Astrocyte (in vitro differentiated cells and primary cell): ENCODE measurements around the gene PCSK2. TPM values are rescaled to one million over a fixed set of nuclear protein-coding genes. Genes with fewer than 3 reads are reported as not detected.

Experiments
- DNase-seq: peaks from one replicate; pipeline ENCODE4 v3.0.0-alpha.2; 2010; ENCODE audit warnings: low read depth
- FAIRE-seq: peaks from 2 replicates; lab custom pipeline; 2011; peaks lifted over from hg19 to GRCh38; lab: Jason Lieb, UNC
- H2AFZ ChIP-seq: 2 replicates; pipeline ENCODE4 v1.6.0; 2012; ENCODE audit warnings: low read depth, low read length, inconsistent platforms
- H3K27ac ChIP-seq: 2 replicates; pipeline ENCODE4 v1.5.1; 2011; ENCODE audit warnings: low read depth, low read length, inconsistent platforms
- H3K27me3 ChIP-seq: 2 replicates; pipeline ENCODE4 v1.6.0; 2011; ENCODE audit warnings: low read length, inconsistent platforms; ENCODE audit not compliant: insufficient read depth
- H3K36me3 ChIP-seq: 2 replicates; pipeline ENCODE4 v1.5.1; 2011; ENCODE audit warnings: low read length, inconsistent platforms; ENCODE audit not compliant: insufficient read depth
- H3K4me1 ChIP-seq: 2 replicates; pipeline ENCODE4 v1.5.1; 2011; ENCODE audit warnings: low read length, inconsistent platforms; ENCODE audit not compliant: insufficient read depth
- H3K4me2 ChIP-seq: 2 replicates; pipeline ENCODE4 v1.6.0; 2012; ENCODE audit warnings: low read length, inconsistent platforms
- H3K4me3 ChIP-seq: 2 replicates; pipeline ENCODE4 v1.5.1; 2011; ENCODE audit warnings: low read depth, mild to moderate bottlenecking, low read length, inconsistent platforms; ENCODE audit not compliant: insufficient read depth
- H3K79me2 ChIP-seq: 2 replicates; pipeline ENCODE4 v1.6.0; 2012; ENCODE audit warnings: mild to moderate bottlenecking, low read length, inconsistent platforms; ENCODE audit not compliant: insufficient read depth
- H3K9ac ChIP-seq: 2 replicates; pipeline ENCODE4 v1.6.0; 2012; ENCODE audit warnings: mild to moderate bottlenecking, low read length, inconsistent platforms
- H3K9me3 ChIP-seq: 2 replicates; pipeline ENCODE4 v1.5.1; 2012; ENCODE audit warnings: low read depth, mild to moderate bottlenecking, low read length, inconsistent platforms; ENCODE audit not compliant: insufficient read depth
- H4K20me1 ChIP-seq: 2 replicates; pipeline ENCODE4 v1.6.0; 2012; ENCODE audit warnings: low read length, inconsistent platforms; ENCODE audit not compliant: insufficient read depth
- H3K27ac Mint-ChIP-seq: one replicate; pipeline ENCODE4 v1.8.0; 2021; ENCODE audit warnings: mild to moderate bottlenecking, mixed read lengths; ENCODE audit not compliant: unreplicated experiment
- H3K27me3 Mint-ChIP-seq: one replicate; pipeline ENCODE4 v1.8.0; 2021; ENCODE audit warnings: low read depth, mixed read lengths; ENCODE audit not compliant: unreplicated experiment
- H3K36me3 Mint-ChIP-seq: one replicate; pipeline ENCODE4 v1.8.0; 2021; ENCODE audit warnings: low read depth, mixed read lengths; ENCODE audit not compliant: unreplicated experiment
- H3K4me1 Mint-ChIP-seq: one replicate; pipeline ENCODE4 v1.8.0; 2021; ENCODE audit warnings: low read depth, mixed read lengths; ENCODE audit not compliant: unreplicated experiment
- H3K4me3 Mint-ChIP-seq: one replicate; pipeline ENCODE4 v1.8.0; 2021; ENCODE audit warnings: mild to moderate bottlenecking, moderate library complexity, mixed read lengths; ENCODE audit not compliant: unreplicated experiment
- H3K9me3 Mint-ChIP-seq: one replicate; pipeline ENCODE4 v1.8.0; 2021; ENCODE audit warnings: mild to moderate bottlenecking, mixed read lengths; ENCODE audit not compliant: unreplicated experiment
- EZH2 ChIP-seq: IDR thresholded peaks from 2 replicates; pipeline ENCODE4 v1.6.1; 2012; ENCODE audit warnings: mild to moderate bottlenecking, low read length, inconsistent platforms; ENCODE audit not compliant: insufficient read depth
- total RNA-seq: library from RNA; stranded (reverse); gene quantifications from 2 replicates; pipeline ENCODE4 v1.2.1, GENCODE V29; 2021
- TF ChIP-seq, protein P1 (sequence below): IDR thresholded peaks from 2 replicates; pipeline ENCODE4 v1.5.1; 2011; ENCODE audit warnings: low read depth, mild to moderate bottlenecking, inconsistent platforms, low read length, moderate library complexity; ENCODE audit not compliant: insufficient read depth

PCSK2 gene
- total RNA-seq, 1 donor from 2014 or later, result not detected

DNA sequence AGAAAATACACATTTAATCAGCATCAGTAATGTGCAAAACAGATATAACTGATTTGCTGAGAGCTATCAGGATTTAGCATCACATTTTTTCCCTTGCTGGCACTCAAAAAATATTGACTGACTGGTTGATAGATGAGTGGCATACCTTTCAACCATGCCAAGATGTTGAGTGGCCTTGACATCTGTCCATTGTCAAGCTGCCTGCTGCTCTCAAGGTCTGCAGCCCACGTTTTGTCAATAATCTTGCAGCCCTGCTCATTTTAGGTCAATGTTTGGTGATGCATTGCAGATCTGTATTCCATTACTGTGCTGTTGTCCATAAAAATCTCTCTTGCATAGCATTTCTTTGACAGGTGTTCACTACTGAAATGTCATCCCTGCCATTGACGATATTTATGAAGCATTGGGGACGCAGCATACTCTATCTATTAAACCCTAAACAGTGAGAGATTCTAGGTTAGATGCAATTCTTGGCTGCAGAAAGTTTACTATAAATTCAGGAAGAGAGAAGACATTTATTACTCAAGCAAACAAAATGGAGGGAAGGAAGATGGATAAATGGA is 192.7 kb downstream of the PCSK2 start:
- H3K27ac ChIP-seq, result no peak overlapping the region
- no peaks in the 10 kb centered on the region for H3K4me1 ChIP-seq
- Mint-ChIP-seq H3K36me3 (no peaks in the 10 kb centered on the region), H3K27ac (no peak overlapping the region), H3K9me3 (peaks cover 6% of the 10 kb centered on the region), H3K4me1 (no peaks in the 10 kb centered on the region), H3K27me3 (peaks cover 5% of the 10 kb centered on the region), H3K4me3 (no peak overlapping the region)
- H3K9ac ChIP-seq, result no peak overlapping the region
- no peaks in the 10 kb centered on the region for H3K27me3 ChIP-seq
- no peaks in the 10 kb centered on the region for H3K9me3 ChIP-seq
- no peak overlapping the region for H2AFZ ChIP-seq
- H3K4me3 ChIP-seq, result no peak overlapping the region
- no peaks in the 10 kb centered on the region for H4K20me1 ChIP-seq
- DNase-seq (no peak), FAIRE-seq (no peak)
- H3K36me3 ChIP-seq, result no peaks in the 10 kb centered on the region
- no peak overlapping the region for H3K4me2 ChIP-seq
- TF ChIP-seq EZH2, result no peak
- TF ChIP-seq, protein P1, sequence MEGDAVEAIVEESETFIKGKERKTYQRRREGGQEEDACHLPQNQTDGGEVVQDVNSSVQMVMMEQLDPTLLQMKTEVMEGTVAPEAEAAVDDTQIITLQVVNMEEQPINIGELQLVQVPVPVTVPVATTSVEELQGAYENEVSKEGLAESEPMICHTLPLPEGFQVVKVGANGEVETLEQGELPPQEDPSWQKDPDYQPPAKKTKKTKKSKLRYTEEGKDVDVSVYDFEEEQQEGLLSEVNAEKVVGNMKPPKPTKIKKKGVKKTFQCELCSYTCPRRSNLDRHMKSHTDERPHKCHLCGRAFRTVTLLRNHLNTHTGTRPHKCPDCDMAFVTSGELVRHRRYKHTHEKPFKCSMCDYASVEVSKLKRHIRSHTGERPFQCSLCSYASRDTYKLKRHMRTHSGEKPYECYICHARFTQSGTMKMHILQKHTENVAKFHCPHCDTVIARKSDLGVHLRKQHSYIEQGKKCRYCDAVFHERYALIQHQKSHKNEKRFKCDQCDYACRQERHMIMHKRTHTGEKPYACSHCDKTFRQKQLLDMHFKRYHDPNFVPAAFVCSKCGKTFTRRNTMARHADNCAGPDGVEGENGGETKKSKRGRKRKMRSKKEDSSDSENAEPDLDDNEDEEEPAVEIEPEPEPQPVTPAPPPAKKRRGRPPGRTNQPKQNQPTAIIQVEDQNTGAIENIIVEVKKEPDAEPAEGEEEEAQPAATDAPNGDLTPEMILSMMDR, result no peak
- H3K79me2 ChIP-seq, result no peaks in the 10 kb centered on the region

DNA sequence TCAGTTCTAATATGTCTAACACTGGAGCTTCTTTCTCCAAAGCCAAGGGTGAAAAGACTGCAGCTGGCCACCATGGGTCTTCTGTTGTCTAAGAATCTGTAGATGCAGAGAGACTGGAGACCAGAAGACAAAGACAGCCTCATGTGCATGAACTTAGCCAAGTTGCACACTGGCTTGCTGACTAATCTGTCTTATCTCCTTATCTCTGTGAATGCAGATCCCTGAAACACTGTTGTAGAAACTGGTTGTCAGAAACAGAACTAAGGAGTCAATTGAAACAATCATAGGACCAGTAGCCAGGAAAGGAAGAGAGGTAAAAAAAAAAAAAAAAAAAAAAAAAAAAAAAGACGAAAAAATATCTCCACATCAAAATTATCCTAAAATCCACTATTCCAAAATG is 194.7 kb downstream of the PCSK2 start:
- FAIRE-seq (no peak), DNase-seq (no peak)
- Mint-ChIP-seq H3K9me3 (no peaks in the 10 kb centered on the region), H3K27ac (no peak overlapping the region), H3K4me1 (no peaks in the 10 kb centered on the region), H3K36me3 (no peaks in the 10 kb centered on the region), H3K4me3 (no peak overlapping the region), H3K27me3 (peaks cover 5% of the 10 kb centered on the region)
- no peak overlapping the region for H3K9ac ChIP-seq
- H3K4me2 ChIP-seq, result no peak overlapping the region
- no peaks in the 10 kb centered on the region for H3K79me2 ChIP-seq
- no peak for TF ChIP-seq EZH2
- TF ChIP-seq, protein P1, result no peak
- H3K27ac ChIP-seq, result no peak overlapping the region
- no peaks in the 10 kb centered on the region for H3K4me1 ChIP-seq
- H3K9me3 ChIP-seq, result no peaks in the 10 kb centered on the region
- H4K20me1 ChIP-seq, result no peaks in the 10 kb centered on the region
- no peak overlapping the region for H2AFZ ChIP-seq
- H3K4me3 ChIP-seq, result no peak overlapping the region
- no peaks in the 10 kb centered on the region for H3K36me3 ChIP-seq
- H3K27me3 ChIP-seq, result no peaks in the 10 kb centered on the region

DNA sequence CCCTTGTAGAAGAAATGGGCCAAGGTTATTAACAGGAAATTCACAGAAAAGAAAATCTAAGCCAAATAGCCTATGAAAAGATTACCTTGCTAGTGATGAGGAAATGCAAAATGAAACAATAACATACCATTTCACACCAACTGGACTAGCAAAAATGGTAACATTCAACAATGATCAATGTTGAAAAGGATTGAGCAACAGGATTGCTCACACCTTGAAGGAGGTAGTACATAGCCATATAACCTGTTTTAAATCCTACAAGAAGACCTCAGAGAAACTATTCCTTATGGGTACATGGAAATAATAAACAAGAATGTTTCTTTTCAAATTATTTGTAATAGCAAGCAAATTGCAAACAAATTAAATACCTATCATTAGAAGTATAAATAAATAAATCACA is 196.9 kb downstream of the PCSK2 start:
- Histone ChIP-seq H3K4me3 (no peak overlapping the region), H3K4me1 (no peaks in the 10 kb centered on the region), H3K9ac (no peak overlapping the region), H3K4me2 (no peak overlapping the region), H3K27ac (no peak overlapping the region), H4K20me1 (no peaks in the 10 kb centered on the region), H3K27me3 (no peaks in the 10 kb centered on the region), H3K79me2 (no peaks in the 10 kb centered on the region), H3K36me3 (no peaks in the 10 kb centered on the region), H2AFZ (no peak overlapping the region), H3K9me3 (no peaks in the 10 kb centered on the region)
- Mint-ChIP-seq H3K27ac (no peak overlapping the region), H3K27me3 (no peaks in the 10 kb centered on the region), H3K36me3 (no peaks in the 10 kb centered on the region), H3K9me3 (no peaks in the 10 kb centered on the region), H3K4me3 (no peak overlapping the region), H3K4me1 (no peaks in the 10 kb centered on the region)
- FAIRE-seq (no peak), DNase-seq (no peak)
- TF ChIP-seq, protein P1, result no peak
- no peak for TF ChIP-seq EZH2
